Hepatocyte (in vitro differentiated cells): ENCODE measurements around the gene POLR2E.

ENCODE experiments used
- EZH2 ChIP-seq: fragments of 200-600 bp; sonication (generic); IDR thresholded peaks from 2 replicates; pipeline ENCODE4 v1.6.1; 2016; ENCODE audit warnings: antibody characterized with exemption, mild to moderate bottlenecking, borderline replicate concordance
- EZH2phosphoT487 ChIP-seq: fragments of 200-600 bp; sonication (generic); IDR thresholded peaks from one replicate; pipeline ENCODE4 v1.6.1; 2018; ENCODE audit warnings: antibody characterized with exemption, mild to moderate bottlenecking, low read depth, moderate library complexity; ENCODE audit not compliant: unreplicated experiment, severe bottlenecking
- TF ChIP-seq, protein P1 (sequence below): fragments of 200-600 bp; sonication (generic); IDR thresholded peaks from 2 replicates; pipeline ENCODE4 v1.5.1; 2016; ENCODE audit warnings: antibody characterized with exemption, mild to moderate bottlenecking; ENCODE audit not compliant: poor library complexity

DNA sequence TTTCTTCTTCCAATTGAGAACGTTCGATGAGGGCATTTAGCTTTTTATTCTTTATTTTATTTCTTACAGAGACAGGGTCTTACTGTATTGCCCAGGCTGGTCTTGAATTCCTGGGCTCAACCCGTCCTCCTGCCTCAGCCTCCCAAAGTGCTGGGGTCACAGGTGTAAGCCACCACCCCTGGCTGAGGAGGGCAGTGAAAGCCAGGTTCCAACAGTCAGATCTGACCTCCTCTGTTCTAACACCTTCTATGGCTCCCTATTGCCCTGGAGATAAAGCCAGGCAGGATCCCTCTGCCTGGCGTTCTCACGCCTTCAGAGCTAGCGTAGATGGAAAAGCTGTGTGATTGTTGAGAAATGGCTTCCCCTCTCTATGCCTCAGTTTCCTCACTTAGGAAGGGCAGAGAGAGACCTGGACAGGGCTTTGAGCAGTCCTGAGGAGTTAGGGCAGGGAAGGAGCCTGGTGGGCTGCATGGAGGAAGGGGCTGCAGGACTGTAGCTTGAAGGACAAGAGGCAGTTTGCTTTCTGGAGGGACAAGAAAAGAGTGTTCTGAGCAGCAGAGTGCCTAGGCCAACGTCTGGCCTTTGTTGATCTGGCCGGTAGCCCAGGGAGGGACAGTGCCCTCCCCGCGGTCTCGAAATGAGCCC, 22.7 kb downstream of the POLR2E start:
- TF ChIP-seq, protein P1, sequence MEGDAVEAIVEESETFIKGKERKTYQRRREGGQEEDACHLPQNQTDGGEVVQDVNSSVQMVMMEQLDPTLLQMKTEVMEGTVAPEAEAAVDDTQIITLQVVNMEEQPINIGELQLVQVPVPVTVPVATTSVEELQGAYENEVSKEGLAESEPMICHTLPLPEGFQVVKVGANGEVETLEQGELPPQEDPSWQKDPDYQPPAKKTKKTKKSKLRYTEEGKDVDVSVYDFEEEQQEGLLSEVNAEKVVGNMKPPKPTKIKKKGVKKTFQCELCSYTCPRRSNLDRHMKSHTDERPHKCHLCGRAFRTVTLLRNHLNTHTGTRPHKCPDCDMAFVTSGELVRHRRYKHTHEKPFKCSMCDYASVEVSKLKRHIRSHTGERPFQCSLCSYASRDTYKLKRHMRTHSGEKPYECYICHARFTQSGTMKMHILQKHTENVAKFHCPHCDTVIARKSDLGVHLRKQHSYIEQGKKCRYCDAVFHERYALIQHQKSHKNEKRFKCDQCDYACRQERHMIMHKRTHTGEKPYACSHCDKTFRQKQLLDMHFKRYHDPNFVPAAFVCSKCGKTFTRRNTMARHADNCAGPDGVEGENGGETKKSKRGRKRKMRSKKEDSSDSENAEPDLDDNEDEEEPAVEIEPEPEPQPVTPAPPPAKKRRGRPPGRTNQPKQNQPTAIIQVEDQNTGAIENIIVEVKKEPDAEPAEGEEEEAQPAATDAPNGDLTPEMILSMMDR: no peak
- TF ChIP-seq EZH2 (no peak), EZH2phosphoT487 (no peak)
